Measurements from ENCODE around the gene SUGP1.

SUGP1 gene

DNA sequence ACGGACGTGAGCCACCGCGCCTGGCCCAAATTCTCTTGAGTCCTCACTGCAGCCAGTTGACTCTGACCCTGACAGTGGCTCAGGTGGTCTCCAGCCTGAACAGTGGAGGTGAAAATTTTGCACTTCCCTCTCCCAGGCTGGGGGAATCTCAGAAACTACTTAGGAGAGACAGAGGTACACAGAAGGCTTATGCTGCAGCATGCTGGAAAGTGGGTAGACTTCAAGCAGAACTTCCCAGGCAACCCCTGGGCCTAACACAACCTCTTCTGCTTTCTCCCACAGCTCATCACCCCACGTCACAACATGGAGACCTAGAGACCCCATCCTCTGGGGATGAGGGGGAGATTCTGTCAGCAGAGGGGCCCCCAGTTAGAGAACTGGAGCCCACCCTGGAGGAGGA lies 94.1 kb downstream of the SUGP1 start:
- Histone ChIP-seq H3K4me1 (ENCODE audit: control insufficient read depth, low read length) (peaks cover 11% of the 10 kb centered on the region), H3K9me2 (replicated peaks; ENCODE audit: control insufficient read depth, low read length) (no peaks in the 10 kb centered on the region)

More for the DNA sequence above, 94.1 kb downstream of the SUGP1 start:
- Histone ChIP-seq H3F3A (ENCODE audit: control insufficient read depth, insufficient read depth) (no peaks in the 10 kb centered on the region), H3K4me2 (ENCODE audit: low read length) (no peak overlapping the region), H3K4me3 (ENCODE audit: low read length) (no peak overlapping the region), H3K36me3 (ENCODE audit: control insufficient read depth, low read length) (no peaks in the 10 kb centered on the region), H4K20me1 (ENCODE audit: control insufficient read depth, insufficient read depth, low read depth, low read length) (no peaks in the 10 kb centered on the region), H3K27ac (ENCODE audit: low read depth, low read length) (no peak overlapping the region), H3K79me2 (ENCODE audit: control insufficient read depth, low read length) (no peaks in the 10 kb centered on the region), H3K27me3 (ENCODE audit: control insufficient read depth, low read length) (peaks cover 15% of the 10 kb centered on the region), H3K9me3 (ENCODE audit: control insufficient read depth, insufficient read depth, low read length) (no peaks in the 10 kb centered on the region)
- TF ChIP-seq, protein P1, sequence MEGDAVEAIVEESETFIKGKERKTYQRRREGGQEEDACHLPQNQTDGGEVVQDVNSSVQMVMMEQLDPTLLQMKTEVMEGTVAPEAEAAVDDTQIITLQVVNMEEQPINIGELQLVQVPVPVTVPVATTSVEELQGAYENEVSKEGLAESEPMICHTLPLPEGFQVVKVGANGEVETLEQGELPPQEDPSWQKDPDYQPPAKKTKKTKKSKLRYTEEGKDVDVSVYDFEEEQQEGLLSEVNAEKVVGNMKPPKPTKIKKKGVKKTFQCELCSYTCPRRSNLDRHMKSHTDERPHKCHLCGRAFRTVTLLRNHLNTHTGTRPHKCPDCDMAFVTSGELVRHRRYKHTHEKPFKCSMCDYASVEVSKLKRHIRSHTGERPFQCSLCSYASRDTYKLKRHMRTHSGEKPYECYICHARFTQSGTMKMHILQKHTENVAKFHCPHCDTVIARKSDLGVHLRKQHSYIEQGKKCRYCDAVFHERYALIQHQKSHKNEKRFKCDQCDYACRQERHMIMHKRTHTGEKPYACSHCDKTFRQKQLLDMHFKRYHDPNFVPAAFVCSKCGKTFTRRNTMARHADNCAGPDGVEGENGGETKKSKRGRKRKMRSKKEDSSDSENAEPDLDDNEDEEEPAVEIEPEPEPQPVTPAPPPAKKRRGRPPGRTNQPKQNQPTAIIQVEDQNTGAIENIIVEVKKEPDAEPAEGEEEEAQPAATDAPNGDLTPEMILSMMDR (IDR thresholded peaks at IDR 0.05; ENCODE audit: low read depth, low read length, poor library complexity, severe bottlenecking) = no peak
- TF ChIP-seq EZH2phosphoT487 (IDR thresholded peaks at IDR 0.05; ENCODE audit: borderline replicate concordance, low read length) = no peak

All from DOHH2 (cell line).